ENCODE data around the gene SELENON. TPM values are rescaled to one million over a fixed set of nuclear protein-coding genes. Genes with fewer than 3 reads are reported as not detected.

SELENON gene
- total and polyA plus RNA-seq, 10 of the 15 experiments (the other 5 are each of a cell fraction or from before 2014, with no cell fraction given): 0.07 to 5.1 (median 0.80) TPM

DNA sequence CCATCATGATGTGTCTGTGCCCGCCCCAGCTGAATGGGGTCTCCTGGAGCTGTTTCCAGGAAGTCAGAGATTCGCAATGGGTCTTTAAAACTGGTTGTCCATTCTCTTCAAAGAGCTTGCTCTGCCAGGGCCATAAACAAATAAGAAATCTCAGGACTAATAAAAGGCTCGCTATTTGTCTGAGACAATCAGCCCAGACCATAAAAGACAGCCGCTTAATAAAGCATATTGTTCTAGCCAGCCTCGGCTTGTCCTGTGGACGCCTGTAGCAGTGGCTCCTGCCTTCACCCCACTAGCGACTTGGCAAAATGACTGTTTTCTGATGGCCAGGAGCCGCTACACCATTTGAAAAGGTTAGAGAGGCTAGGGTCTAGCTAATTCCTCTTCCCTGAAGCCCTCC, 20.6 kb upstream of the SELENON start:
- TF ChIP-seq, protein P1, sequence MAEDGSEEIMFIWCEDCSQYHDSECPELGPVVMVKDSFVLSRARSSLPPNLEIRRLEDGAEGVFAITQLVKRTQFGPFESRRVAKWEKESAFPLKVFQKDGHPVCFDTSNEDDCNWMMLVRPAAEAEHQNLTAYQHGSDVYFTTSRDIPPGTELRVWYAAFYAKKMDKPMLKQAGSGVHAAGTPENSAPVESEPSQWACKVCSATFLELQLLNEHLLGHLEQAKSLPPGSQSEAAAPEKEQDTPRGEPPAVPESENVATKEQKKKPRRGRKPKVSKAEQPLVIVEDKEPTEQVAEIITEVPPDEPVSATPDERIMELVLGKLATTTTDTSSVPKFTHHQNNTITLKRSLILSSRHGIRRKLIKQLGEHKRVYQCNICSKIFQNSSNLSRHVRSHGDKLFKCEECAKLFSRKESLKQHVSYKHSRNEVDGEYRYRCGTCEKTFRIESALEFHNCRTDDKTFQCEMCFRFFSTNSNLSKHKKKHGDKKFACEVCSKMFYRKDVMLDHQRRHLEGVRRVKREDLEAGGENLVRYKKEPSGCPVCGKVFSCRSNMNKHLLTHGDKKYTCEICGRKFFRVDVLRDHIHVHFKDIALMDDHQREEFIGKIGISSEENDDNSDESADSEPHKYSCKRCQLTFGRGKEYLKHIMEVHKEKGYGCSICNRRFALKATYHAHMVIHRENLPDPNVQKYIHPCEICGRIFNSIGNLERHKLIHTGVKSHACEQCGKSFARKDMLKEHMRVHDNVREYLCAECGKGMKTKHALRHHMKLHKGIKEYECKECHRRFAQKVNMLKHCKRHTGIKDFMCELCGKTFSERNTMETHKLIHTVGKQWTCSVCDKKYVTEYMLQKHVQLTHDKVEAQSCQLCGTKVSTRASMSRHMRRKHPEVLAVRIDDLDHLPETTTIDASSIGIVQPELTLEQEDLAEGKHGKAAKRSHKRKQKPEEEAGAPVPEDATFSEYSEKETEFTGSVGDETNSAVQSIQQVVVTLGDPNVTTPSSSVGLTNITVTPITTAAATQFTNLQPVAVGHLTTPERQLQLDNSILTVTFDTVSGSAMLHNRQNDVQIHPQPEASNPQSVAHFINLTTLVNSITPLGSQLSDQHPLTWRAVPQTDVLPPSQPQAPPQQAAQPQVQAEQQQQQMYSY (CRISPR knock-in tag; IDR thresholded peaks at IDR 0.05): no peak
- TF ChIP-seq FOXM1 (IDR thresholded peaks at IDR 0.05; ENCODE audit: low read depth, low read length) (no peak), MEF2B (IDR thresholded peaks at IDR 0.05; ENCODE audit: partially characterized antibody, poor library complexity, severe bottlenecking) (no peak), CBX5 (IDR thresholded peaks at IDR 0.05; ENCODE audit: low read depth) (no peak), TAF1 (IDR thresholded peaks at IDR 0.05; ENCODE audit: borderline replicate concordance, low read depth, low read length) (no peak), NFXL1 (IDR thresholded peaks at IDR 0.05; ENCODE audit: borderline replicate concordance) (no peak), ZSCAN29 (IDR thresholded peaks at IDR 0.05) (no peak), RBBP5 (conservative IDR thresholded peaks at IDR 0.05) (no peak), POU2F2 (IDR thresholded peaks at IDR 0.05; ENCODE audit: borderline replicate concordance, low read depth, low read length) (no peak), BMI1 (IDR thresholded peaks at IDR 0.05; ENCODE audit: borderline replicate concordance) (no peak)
- TF ChIP-seq, protein P2, sequence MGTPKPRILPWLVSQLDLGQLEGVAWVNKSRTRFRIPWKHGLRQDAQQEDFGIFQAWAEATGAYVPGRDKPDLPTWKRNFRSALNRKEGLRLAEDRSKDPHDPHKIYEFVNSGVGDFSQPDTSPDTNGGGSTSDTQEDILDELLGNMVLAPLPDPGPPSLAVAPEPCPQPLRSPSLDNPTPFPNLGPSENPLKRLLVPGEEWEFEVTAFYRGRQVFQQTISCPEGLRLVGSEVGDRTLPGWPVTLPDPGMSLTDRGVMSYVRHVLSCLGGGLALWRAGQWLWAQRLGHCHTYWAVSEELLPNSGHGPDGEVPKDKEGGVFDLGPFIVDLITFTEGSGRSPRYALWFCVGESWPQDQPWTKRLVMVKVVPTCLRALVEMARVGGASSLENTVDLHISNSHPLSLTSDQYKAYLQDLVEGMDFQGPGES (IDR thresholded peaks at IDR 0.05): no peak
- TF ChIP-seq, protein P3, sequence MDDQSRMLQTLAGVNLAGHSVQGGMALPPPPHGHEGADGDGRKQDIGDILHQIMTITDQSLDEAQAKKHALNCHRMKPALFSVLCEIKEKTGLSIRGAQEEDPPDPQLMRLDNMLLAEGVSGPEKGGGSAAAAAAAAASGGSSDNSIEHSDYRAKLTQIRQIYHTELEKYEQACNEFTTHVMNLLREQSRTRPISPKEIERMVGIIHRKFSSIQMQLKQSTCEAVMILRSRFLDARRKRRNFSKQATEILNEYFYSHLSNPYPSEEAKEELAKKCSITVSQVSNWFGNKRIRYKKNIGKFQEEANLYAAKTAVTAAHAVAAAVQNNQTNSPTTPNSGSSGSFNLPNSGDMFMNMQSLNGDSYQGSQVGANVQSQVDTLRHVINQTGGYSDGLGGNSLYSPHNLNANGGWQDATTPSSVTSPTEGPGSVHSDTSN (IDR thresholded peaks at IDR 0.05; ENCODE audit: insufficient replicate concordance, low read depth, low read length): no peak
- TF ChIP-seq, protein P4, sequence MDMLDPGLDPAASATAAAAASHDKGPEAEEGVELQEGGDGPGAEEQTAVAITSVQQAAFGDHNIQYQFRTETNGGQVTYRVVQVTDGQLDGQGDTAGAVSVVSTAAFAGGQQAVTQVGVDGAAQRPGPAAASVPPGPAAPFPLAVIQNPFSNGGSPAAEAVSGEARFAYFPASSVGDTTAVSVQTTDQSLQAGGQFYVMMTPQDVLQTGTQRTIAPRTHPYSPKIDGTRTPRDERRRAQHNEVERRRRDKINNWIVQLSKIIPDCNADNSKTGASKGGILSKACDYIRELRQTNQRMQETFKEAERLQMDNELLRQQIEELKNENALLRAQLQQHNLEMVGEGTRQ (IDR thresholded peaks at IDR 0.05; ENCODE audit: borderline replicate concordance, low read depth, low read length): no peak
- in situ Hi-C loops (cut with MboI) (no loop called here), intact Hi-C loops (cut with micrococcal nuclease; ENCODE audit: unreplicated experiment) (no loop called here)
- Histone ChIP-seq H4K20me1 (ENCODE audit: control insufficient read depth, insufficient read depth) (no peaks in the 10 kb centered on the region), H3K4me3 (no peak overlapping the region), H3K4me2 (ENCODE audit: control insufficient read depth, insufficient read depth) (no peak overlapping the region), H3K79me2 (ENCODE audit: control insufficient read depth, insufficient read depth, low read length) (no peaks in the 10 kb centered on the region), H3K9me3 (replicated peaks; ENCODE audit: control insufficient read depth, insufficient read depth, low read length) (no peaks in the 10 kb centered on the region), H2AFZ (ENCODE audit: control insufficient read depth, low read depth, low read length) (no peak overlapping the region), H3K9ac (ENCODE audit: control insufficient read depth, insufficient read depth, low read length) (no peak overlapping the region), H3K27ac (ENCODE audit: control insufficient read depth, insufficient read depth) (no peak overlapping the region), H3K27me3 (replicated peaks in 1 of 2; ENCODE audit: control insufficient read depth in 2 of 2, insufficient read depth in 2 of 2, low read length in 1 of 2) (no peaks in the 10 kb centered on the region; a peak in 2 of 4 replicates), H3K4me1 (ENCODE audit: control insufficient read depth, insufficient read depth, low read length) (peaks cover 11% of the 10 kb centered on the region), H3K36me3 (ENCODE audit: control insufficient read depth in 2 of 2, insufficient read depth in 2 of 2, low read length in 1 of 2) (no peaks in the 10 kb centered on the region)
- RAD21 ChIA-PET (ENCODE audit: unreplicated experiment): no interaction called here
- BruUV-seq (replicated peaks): no TSS peak
- SMC1A ChIA-PET (ENCODE audit: uncharacterized antibody, unreplicated experiment): interaction anchor here (1.3 kb wide), 1 partner anchor 14 kb away, joined by 3 read pairs; no protein-coding TSS in a partner anchor
- CTCF ChIA-PET: no interaction called here
- FAIRE-seq: no peak
- WGBS (ENCODE audit: insufficient coverage, insufficient replicate concordance, low lambda C conversion rate, missing lambda C conversion rate): 83% methylated on average over 8 of the region's 8 CpGs
- POLR2A ChIA-PET: no interaction called here
- no peak for DNase-seq (ENCODE audit: low read depth, low spot score)
- no peak for ATAC-seq

Data from GM12878 (cell line).